ENCODE results near the gene RLN1. TPM values are rescaled to one million over a fixed set of nuclear protein-coding genes. Genes with fewer than 3 reads are reported as not detected.
A peak's percentile ranks its signal among the peaks of the same experiment; 100 is the strongest.
"Not testable (repeated sequence)": the region's sequence is repeated elsewhere in the genome, so short reads cannot be mapped to it uniquely, and the experiment has no call there.

RLN1 gene, protein sequence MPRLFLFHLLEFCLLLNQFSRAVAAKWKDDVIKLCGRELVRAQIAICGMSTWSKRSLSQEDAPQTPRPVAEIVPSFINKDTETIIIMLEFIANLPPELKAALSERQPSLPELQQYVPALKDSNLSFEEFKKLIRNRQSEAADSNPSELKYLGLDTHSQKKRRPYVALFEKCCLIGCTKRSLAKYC
- not detected in 2 replicates for total RNA-seq (2014; rRNA removed; shearing (Covaris generic))
- polyA plus RNA-seq (2016; fragmentation: Nextera tagmentation; extraction: Ambion mirVana) = not detected in 2 replicates

DNA sequence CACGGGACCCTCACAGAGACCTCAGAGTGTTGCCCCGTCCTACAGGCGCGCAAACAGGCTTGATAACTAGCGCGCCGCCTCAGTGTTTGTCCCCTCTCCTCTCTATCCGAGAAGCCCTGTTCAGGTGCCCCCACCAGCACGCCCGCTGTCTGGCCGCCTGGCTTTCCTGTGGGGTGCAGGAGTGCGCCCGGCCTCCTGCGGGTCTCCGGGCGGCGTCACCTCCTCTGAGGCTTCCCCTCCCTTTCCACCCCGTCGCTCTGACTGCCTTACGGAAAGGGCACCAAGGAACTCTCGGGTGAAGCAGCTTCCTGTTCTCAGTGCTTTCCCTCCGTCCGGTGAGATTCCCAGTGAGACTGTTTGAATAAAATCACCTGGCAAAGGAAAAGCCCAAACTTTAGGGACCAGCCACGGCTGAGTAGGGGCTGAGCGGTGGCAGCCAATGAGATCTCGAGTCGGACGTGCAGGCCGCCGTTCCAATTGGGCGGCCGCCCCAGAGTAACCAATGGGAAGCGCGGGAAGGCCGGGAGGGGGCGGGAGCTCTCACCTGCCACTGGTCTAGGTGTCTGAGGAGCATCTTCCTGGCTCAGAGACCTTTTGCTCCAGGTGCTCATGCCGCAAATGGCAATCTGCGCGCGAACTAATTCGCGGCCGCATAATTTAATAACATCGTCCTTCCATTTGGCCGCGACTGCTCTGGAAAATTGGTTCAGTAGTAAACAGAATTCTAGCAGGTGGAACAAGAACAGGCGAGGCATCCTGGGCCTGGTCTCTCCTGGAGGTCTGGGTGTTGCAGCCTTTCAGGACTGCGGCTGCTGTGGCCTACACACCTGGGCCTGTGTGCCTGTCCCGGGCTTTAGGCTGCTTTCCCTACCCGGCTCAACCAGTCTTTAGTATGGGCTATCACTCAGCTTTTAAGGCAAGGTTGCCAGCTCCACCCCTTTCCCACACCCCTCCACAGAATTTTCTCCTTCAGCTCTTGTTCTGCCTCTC is at the start of gene RLN1:
TSS of gene RLN1 (minus strand) at position 885 of the 990 bp plus-strand sequence. CDS start at position 755, 130 bp downstream.
- H3K9ac ChIP-seq; H3F3A ChIP-seq (ENCODE audit: insufficient read depth); DNase-seq; H3K9me2 ChIP-seq (ENCODE audit: insufficient read depth); H3K4me3 ChIP-seq; H3K36me3 ChIP-seq (ENCODE audit: low read depth); H3K9me3 ChIP-seq (ENCODE audit: low read depth); H3K27ac ChIP-seq; H3K79me2 ChIP-seq (ENCODE audit: insufficient read depth); H3K4me2 ChIP-seq (ENCODE audit: unreplicated experiment); H3K4me1 ChIP-seq (ENCODE audit: insufficient read depth); H4K20me1 ChIP-seq (ENCODE audit: insufficient read depth); H2AFZ ChIP-seq; in situ Hi-C loops (cut with MboI): not testable (repeated sequence)
- 25 to 28% methylated on average over 14 of the region's 50 CpGs for WGBS, 2 experiments (ENCODE audit: low coverage in 1 of 2, low lambda C conversion rate in 2 of 2, missing lambda C conversion rate in 2 of 2)
- H3K27me3 ChIP-seq (replicated peaks; ENCODE audit: insufficient read depth) = peaks cover 21% of the 10 kb centered on the region

DNA sequence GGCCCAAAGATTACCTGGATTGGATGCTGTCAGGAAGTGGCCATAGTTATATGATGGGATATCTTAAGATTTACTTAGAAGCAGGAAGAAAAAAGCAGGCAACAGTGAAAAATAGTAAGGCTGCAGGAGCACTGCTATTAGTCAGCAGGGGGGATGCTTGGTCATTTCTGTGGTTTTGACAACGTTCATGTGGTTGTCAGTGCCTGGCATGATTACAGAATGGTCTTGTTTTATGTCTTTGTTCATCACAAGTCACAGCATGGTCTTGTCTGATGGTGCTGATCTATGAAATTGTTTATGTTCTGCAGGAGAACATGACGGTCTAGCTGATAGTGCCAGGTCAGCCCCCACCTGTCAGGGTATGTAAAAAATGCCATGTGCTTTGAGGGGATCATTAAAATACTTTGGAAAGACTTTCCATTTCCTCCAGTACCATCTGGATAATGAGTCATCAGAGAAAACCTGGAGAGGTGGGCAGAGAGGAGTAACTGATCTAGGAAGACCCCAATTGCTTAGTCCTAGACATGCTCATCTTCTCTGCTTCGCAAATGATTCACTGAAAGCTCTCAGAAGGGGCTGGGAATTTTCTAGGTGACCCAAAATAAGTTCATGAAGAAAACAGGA is 49.5 kb upstream of the RLN1 start:
- no peaks in the 10 kb centered on the region for H3K9me3 ChIP-seq (ENCODE audit: low read depth)
- H3K4me2 ChIP-seq (ENCODE audit: unreplicated experiment) = no peak overlapping the region
- 0 out of 2 replicates have a peak, but pooled peaks cover 4% of the 10 kb centered on the region for H3F3A ChIP-seq (ENCODE audit: insufficient read depth)
- whole genome bisulfite sequencing, 2 experiments (ENCODE audit: low coverage in 1 of 2, low lambda C conversion rate in 2 of 2, missing lambda C conversion rate in 2 of 2) = 1 to 9% methylated on average over 3 of the region's 3 CpGs
- in situ Hi-C loops (cut with MboI) = no loop called here
- H3K9ac ChIP-seq = no peak overlapping the region
- H3K27me3 ChIP-seq (replicated peaks; ENCODE audit: insufficient read depth) = no peaks in the 10 kb centered on the region
- no peak overlapping the region for H2AFZ ChIP-seq
- peak; percentile 82 for DNase-seq
- no peaks in the 10 kb centered on the region for H3K9me2 ChIP-seq (ENCODE audit: insufficient read depth)
- H3K79me2 ChIP-seq (ENCODE audit: insufficient read depth) = no peaks in the 10 kb centered on the region
- no peak overlapping the region for H3K4me3 ChIP-seq
- peaks cover 23% of the 10 kb centered on the region for H3K4me1 ChIP-seq (ENCODE audit: insufficient read depth)
- no peaks in the 10 kb centered on the region for H3K36me3 ChIP-seq (ENCODE audit: low read depth)
- H3K27ac ChIP-seq = no peak overlapping the region
- TF ChIP-seq EZH2phosphoT487 (IDR thresholded peaks at IDR 0.05; ENCODE audit: insufficient read depth, low read depth) (no peak), EZH2 (IDR thresholded peaks at IDR 0.05; ENCODE audit: insufficient read depth, poor library complexity, severe bottlenecking) (no peak)
- H4K20me1 ChIP-seq (ENCODE audit: insufficient read depth) = no peaks in the 10 kb centered on the region

DNA sequence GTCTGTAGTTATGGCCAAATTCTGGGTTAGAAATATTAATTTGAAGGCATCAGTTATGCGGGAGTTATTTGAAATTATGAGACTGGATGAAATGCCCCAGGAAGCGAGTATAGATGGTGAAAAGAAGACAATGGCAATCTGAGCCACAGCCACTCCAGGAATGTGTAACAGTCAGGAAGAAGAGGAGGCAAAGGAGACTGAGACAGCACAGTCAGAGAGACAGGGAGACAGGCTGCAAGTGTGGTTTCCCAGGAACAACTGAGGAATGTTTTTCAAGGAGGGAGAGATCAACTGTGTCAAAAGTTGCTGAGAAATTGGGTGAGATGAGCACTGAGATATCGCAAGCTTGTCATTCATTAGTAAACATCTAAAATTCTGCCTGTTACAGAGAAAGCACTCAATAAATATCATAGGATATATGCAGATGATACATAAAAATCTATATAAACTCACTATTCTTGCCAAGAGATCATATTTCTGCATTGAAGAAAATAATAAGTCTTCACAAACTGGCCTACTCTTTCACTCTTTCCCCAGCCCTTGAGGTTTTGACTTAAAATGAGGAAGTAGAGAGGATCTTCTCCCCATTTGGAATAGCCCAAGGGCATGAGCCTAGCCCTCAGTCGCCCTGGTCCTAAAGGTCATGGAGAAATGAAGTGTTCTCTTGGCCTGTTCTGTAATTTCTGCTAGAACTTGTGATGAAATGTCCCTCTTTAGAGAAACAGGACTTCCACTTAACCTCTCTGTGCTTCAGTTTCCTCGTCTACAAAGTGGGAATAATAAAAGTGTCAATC is 48.5 kb upstream of the RLN1 start:
- Histone ChIP-seq H3F3A (ENCODE audit: insufficient read depth) (0 out of 2 replicates have a peak, but pooled peaks cover 4% of the 10 kb centered on the region), H3K27ac (no peak overlapping the region), H3K36me3 (ENCODE audit: low read depth) (no peaks in the 10 kb centered on the region), H2AFZ (no peak overlapping the region), H3K4me3 (no peak overlapping the region), H3K4me1 (ENCODE audit: insufficient read depth) (peaks cover 23% of the 10 kb centered on the region), H3K9me2 (ENCODE audit: insufficient read depth) (no peaks in the 10 kb centered on the region), H3K9me3 (ENCODE audit: low read depth) (no peaks in the 10 kb centered on the region), H3K79me2 (ENCODE audit: insufficient read depth) (no peaks in the 10 kb centered on the region), H4K20me1 (ENCODE audit: insufficient read depth) (no peaks in the 10 kb centered on the region), H3K9ac (no peak overlapping the region), H3K4me2 (ENCODE audit: unreplicated experiment) (no peak overlapping the region), H3K27me3 (replicated peaks; ENCODE audit: insufficient read depth) (no peaks in the 10 kb centered on the region)
- in situ Hi-C loops (cut with MboI) = no loop called here
- WGBS, 2 experiments (ENCODE audit: low coverage in 1 of 2, low lambda C conversion rate in 2 of 2, missing lambda C conversion rate in 2 of 2) = 76 to 80% methylated on average over 5 of the region's 5 CpGs
- DNase-seq = peak; percentile 18
- TF ChIP-seq EZH2 (IDR thresholded peaks at IDR 0.05; ENCODE audit: insufficient read depth, poor library complexity, severe bottlenecking) (no peak), EZH2phosphoT487 (IDR thresholded peaks at IDR 0.05; ENCODE audit: insufficient read depth, low read depth) (no peak)

DNA sequence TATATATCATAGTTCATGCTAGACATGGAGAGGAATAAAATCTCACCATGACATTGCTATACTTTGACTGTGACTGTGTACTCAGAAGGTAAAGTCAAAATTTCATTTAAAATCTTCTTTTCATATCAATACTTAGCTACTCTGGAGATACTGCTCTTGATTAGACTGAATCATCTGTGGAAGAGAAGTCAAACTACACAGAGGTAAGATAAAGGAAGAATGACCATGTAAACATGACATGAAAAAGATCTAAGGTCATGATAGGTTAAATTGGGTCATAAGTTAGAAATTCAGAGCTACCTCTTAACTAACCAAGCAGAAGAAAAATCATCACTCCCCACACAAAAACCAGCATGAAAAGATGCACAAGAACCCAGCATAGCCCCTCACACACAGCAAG is 44.8 kb upstream of the RLN1 start:
- H3K9me3 ChIP-seq (ENCODE audit: low read depth) = no peaks in the 10 kb centered on the region
- H3K27ac ChIP-seq = no peak overlapping the region
- no peak overlapping the region for H3K4me3 ChIP-seq
- peaks cover 19% of the 10 kb centered on the region for H3K4me1 ChIP-seq (ENCODE audit: insufficient read depth)
- no peak for DNase-seq
- no peaks in the 10 kb centered on the region for H3K79me2 ChIP-seq (ENCODE audit: insufficient read depth)
- H3K4me2 ChIP-seq (ENCODE audit: unreplicated experiment) = no peak overlapping the region
- H4K20me1 ChIP-seq (ENCODE audit: insufficient read depth) = no peaks in the 10 kb centered on the region
- H3K9ac ChIP-seq = no peak overlapping the region
- no peaks in the 10 kb centered on the region for H3K36me3 ChIP-seq (ENCODE audit: low read depth)
- TF ChIP-seq EZH2phosphoT487 (IDR thresholded peaks at IDR 0.05; ENCODE audit: insufficient read depth, low read depth) = no peak
- no peak for TF ChIP-seq EZH2 (IDR thresholded peaks at IDR 0.05; ENCODE audit: insufficient read depth, poor library complexity, severe bottlenecking)
- H3K27me3 ChIP-seq (replicated peaks; ENCODE audit: insufficient read depth) = no peaks in the 10 kb centered on the region
- no peak overlapping the region for H2AFZ ChIP-seq
- in situ Hi-C loops (cut with MboI) = no loop called here
- no peaks in the 10 kb centered on the region for H3K9me2 ChIP-seq (ENCODE audit: insufficient read depth)
- no peaks in the 10 kb centered on the region for H3F3A ChIP-seq (ENCODE audit: insufficient read depth)

Measured in GM23248 (cell line).